WTC11 (cell line): ENCODE data around the gene MAEA.

Experiments
- CREB1 ChIP-seq: sonication (generic); formaldehyde crosslinking; IDR thresholded peaks from 2 replicates; pipeline ENCODE4 v1.8.0; 2023; ENCODE audit warnings: mild to moderate bottlenecking, missing genetic modification reagents
- CTCF ChIP-seq: fragments of 200-600 bp; IDR thresholded peaks from 2 replicates; pipeline ENCODE4 v1.8.0; 2022; ENCODE audit warnings: antibody characterized with exemption
- ETV6 ChIP-seq: sonication (generic); formaldehyde crosslinking; IDR thresholded peaks from 2 replicates; pipeline ENCODE4 v1.8.1; 2022; ENCODE audit warnings: mild to moderate bottlenecking, missing genetic modification reagents
- MYBL2 ChIP-seq: sonication (generic); formaldehyde crosslinking; IDR thresholded peaks from 2 replicates; pipeline ENCODE4 v1.8.1; 2023; ENCODE audit warnings: mild to moderate bottlenecking, moderate library complexity, missing genetic modification reagents
- NFATC4 ChIP-seq: fragments of 250-450 bp; sonication (Bioruptor Pico); IDR thresholded peaks from 2 replicates; pipeline ENCODE4 v1.9.0; 2021; ENCODE audit warnings: mild to moderate bottlenecking
- NFYB ChIP-seq: sonication (generic); formaldehyde crosslinking; conservative IDR thresholded peaks from 2 replicates; pipeline ENCODE4 v1.8.0; 2022; ENCODE audit warnings: low read depth, missing genetic modification reagents
- USF1 ChIP-seq: sonication (generic); formaldehyde crosslinking; IDR thresholded peaks from 2 replicates; pipeline ENCODE4 v1.8.0; 2022; ENCODE audit warnings: mild to moderate bottlenecking, missing genetic modification reagents
- ZBTB43 ChIP-seq: sonication (generic); formaldehyde crosslinking; IDR thresholded peaks from 2 replicates; pipeline ENCODE4 v1.8.1; 2023; ENCODE audit warnings: mild to moderate bottlenecking, missing genetic modification reagents
- ZNF512 ChIP-seq: sonication (generic); formaldehyde crosslinking; IDR thresholded peaks from 2 replicates; pipeline ENCODE4 v1.8.1; 2022; ENCODE audit warnings: missing genetic modification reagents, borderline replicate concordance
- TF ChIP-seq, protein P1 (sequence below): sonication (generic); formaldehyde crosslinking; IDR thresholded peaks from 2 replicates; pipeline ENCODE4 v1.8.1; 2023; ENCODE audit warnings: mild to moderate bottlenecking, moderate library complexity, missing genetic modification reagents
- TF ChIP-seq, protein P2 (sequence below): sonication (generic); formaldehyde crosslinking; IDR thresholded peaks from 2 replicates; pipeline ENCODE4 v1.8.0; 2022; ENCODE audit warnings: mild to moderate bottlenecking, missing genetic modification reagents
- TF ChIP-seq, protein P3 (sequence below): sonication (generic); formaldehyde crosslinking; IDR thresholded peaks from 2 replicates; pipeline ENCODE4 v1.8.0; 2022; ENCODE audit warnings: mild to moderate bottlenecking, missing genetic modification reagents

DNA sequence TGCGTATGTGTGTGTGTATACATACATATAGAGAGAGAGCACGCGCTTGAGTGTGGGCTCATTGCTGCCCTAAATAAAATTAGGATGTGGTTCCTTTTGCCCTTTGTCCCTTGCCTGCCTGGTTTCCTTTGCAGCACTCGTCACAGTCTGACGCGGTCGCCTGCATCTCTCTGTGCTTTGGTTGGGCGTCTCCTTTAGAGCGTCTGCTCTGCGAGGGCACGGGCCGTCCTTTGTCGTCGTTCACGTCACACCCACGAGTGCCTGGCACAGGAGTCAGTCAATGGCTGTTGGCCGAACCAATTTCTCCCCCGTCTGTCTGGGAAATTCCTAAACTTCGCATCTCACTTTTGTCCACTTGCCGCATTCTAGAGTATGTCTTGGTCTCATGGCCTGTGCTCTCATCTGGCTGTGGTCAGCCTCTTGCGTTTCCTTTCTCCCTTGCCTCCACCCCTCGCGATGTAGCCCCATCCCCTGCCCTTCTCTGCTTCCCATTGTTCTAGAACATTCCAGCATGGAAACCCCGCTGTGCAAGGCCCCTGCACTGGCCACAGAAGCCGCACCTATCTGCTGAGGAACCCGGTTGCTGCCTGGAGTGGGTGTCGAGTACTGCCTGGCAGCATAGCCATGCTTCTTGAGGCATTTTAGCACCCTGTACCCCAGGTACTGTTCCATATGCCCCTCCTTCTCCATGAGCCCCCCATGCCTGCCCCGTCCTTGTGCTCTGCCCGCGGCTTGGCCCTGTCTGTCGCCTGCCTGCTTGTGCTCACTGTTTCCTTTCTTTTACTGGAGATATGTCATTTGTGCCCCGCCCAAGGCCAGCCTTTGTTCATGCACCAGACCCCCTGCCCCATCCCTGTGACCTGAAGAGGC lies 8.0 kb downstream of the MAEA start:
- TF ChIP-seq, protein P1, sequence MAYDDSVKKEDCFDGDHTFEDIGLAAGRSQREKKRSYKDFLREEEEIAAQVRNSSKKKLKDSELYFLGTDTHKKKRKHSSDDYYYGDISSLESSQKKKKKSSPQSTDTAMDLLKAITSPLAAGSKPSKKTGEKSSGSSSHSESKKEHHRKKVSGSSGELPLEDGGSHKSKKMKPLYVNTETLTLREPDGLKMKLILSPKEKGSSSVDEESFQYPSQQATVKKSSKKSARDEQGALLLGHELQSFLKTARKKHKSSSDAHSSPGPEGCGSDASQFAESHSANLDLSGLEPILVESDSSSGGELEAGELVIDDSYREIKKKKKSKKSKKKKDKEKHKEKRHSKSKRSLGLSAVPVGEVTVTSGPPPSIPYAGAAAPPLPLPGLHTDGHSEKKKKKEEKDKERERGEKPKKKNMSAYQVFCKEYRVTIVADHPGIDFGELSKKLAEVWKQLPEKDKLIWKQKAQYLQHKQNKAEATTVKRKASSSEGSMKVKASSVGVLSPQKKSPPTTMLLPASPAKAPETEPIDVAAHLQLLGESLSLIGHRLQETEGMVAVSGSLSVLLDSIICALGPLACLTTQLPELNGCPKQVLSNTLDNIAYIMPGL (CRISPR knock-in tag) = no peak
- TF ChIP-seq CTCF (no peak), CREB1 (no peak), ZBTB43 (CRISPR knock-in tag) (no peak), MYBL2 (CRISPR knock-in tag) (no peak), USF1 (CRISPR knock-in tag) (no peak), NFATC4 (no peak), NFYB (CRISPR knock-in tag) (no peak), ETV6 (CRISPR knock-in tag) (no peak), ZNF512 (no peak)
- TF ChIP-seq, protein P2, sequence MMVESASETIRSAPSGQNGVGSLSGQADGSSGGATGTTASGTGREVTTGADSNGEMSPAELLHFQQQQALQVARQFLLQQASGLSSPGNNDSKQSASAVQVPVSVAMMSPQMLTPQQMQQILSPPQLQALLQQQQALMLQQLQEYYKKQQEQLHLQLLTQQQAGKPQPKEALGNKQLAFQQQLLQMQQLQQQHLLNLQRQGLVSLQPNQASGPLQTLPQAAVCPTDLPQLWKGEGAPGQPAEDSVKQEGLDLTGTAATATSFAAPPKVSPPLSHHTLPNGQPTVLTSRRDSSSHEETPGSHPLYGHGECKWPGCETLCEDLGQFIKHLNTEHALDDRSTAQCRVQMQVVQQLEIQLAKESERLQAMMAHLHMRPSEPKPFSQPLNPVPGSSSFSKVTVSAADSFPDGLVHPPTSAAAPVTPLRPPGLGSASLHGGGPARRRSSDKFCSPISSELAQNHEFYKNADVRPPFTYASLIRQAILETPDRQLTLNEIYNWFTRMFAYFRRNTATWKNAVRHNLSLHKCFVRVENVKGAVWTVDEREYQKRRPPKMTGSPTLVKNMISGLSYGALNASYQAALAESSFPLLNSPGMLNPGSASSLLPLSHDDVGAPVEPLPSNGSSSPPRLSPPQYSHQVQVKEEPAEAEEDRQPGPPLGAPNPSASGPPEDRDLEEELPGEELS (CRISPR knock-in tag) = no peak
- TF ChIP-seq, protein P3, sequence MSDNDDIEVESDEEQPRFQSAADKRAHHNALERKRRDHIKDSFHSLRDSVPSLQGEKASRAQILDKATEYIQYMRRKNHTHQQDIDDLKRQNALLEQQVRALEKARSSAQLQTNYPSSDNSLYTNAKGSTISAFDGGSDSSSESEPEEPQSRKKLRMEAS (CRISPR knock-in tag) = no peak
